NCI-H2081 (cell line): ENCODE data around the gene TYSND1.
"Not testable (repeated sequence)": the region's sequence is repeated elsewhere in the genome, so short reads cannot be mapped to it uniquely, and the experiment has no call there.

Experiments used
- DNase-seq, 2 experiments: peaks; one replicate each; lab custom pipeline; 2025; lab: John Stamatoyannopoulos, UW

TYSND1 gene

GRCh38 chr10:70146489-70147258, at the start of gene TYSND1:
TSS of gene TYSND1 (minus strand) at chr10:70146700. CDS start at chr10:70146586, 114 bp downstream.
- DNase-seq = peak; percentile 95 to 98

- no peak for DNase-seq
Observed at GRCh38 chr10:70193391-70193844, 46.9 kb upstream of the TYSND1 start.

- no peak for DNase-seq
Observed at GRCh38 chr10:70192326-70192968, 45.9 kb upstream of the TYSND1 start.

- DNase-seq = no peak
Observed at GRCh38 chr10:70191972-70192305, 45.4 kb upstream of the TYSND1 start.

- DNase-seq = no peak
Observed at GRCh38 chr10:70191161-70191971, 44.9 kb upstream of the TYSND1 start.

GRCh38 chr10:70190581-70190980, 44.1 kb upstream of the TYSND1 start:
- no peak for DNase-seq

GRCh38 chr10:70190102-70190501, 43.6 kb upstream of the TYSND1 start:
- no peak for DNase-seq

- DNase-seq = no peak
Observed at GRCh38 chr10:70188768-70189167, 42.3 kb upstream of the TYSND1 start.

GRCh38 chr10:70186571-70186970, 40.1 kb upstream of the TYSND1 start:
- no peak for DNase-seq

GRCh38 chr10:70186090-70186489, 39.6 kb upstream of the TYSND1 start:
- DNase-seq = no peak

GRCh38 chr10:70183304-70183703, 36.8 kb upstream of the TYSND1 start:
- no peak for DNase-seq

- DNase-seq = not testable (repeated sequence)
Observed at GRCh38 chr10:70179209-70179608, 32.7 kb upstream of the TYSND1 start.

- DNase-seq = no peak
Observed at GRCh38 chr10:70178139-70178725, 31.7 kb upstream of the TYSND1 start.

GRCh38 chr10:70176441-70176840, 29.9 kb upstream of the TYSND1 start:
- no peak for DNase-seq

- DNase-seq = no peak
Observed at GRCh38 chr10:70175516-70175915, 29.0 kb upstream of the TYSND1 start.

- DNase-seq = no peak
Observed at GRCh38 chr10:70174058-70174741, 27.7 kb upstream of the TYSND1 start.

- DNase-seq = no peak
Observed at GRCh38 chr10:70169649-70170364, 23.3 kb upstream of the TYSND1 start.

GRCh38 chr10:70169011-70169410, 22.5 kb upstream of the TYSND1 start:
- no peak for DNase-seq

GRCh38 chr10:70167246-70167645, 20.7 kb upstream of the TYSND1 start:
- no peak for DNase-seq

- no peak for DNase-seq
Observed at GRCh38 chr10:70166394-70166793, 19.9 kb upstream of the TYSND1 start.

GRCh38 chr10:70164163-70164562, 17.7 kb upstream of the TYSND1 start:
- DNase-seq = no peak
